ENCODE measurements around the gene CYTH4.

DNA sequence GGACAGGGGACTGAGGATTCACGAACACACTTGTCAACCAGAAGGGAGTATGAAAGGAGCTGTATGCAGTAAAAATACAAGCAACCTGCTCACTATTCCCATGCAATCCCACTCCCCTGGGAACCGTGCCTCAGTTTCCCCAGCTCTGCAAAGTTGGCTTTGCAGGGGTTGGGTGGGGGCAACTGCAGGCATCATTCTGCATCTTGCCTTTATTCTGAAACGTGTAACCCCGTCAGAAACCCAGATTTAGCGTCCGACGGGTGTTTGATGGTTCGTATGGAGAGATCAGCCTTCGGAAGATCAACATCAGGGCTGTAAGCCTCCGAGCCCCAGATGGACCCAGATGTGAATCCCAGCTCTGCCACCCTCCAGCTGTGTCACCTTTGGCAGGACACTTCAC is 3.6 kb downstream of the CYTH4 start:
- TF ChIP-seq, protein P1, sequence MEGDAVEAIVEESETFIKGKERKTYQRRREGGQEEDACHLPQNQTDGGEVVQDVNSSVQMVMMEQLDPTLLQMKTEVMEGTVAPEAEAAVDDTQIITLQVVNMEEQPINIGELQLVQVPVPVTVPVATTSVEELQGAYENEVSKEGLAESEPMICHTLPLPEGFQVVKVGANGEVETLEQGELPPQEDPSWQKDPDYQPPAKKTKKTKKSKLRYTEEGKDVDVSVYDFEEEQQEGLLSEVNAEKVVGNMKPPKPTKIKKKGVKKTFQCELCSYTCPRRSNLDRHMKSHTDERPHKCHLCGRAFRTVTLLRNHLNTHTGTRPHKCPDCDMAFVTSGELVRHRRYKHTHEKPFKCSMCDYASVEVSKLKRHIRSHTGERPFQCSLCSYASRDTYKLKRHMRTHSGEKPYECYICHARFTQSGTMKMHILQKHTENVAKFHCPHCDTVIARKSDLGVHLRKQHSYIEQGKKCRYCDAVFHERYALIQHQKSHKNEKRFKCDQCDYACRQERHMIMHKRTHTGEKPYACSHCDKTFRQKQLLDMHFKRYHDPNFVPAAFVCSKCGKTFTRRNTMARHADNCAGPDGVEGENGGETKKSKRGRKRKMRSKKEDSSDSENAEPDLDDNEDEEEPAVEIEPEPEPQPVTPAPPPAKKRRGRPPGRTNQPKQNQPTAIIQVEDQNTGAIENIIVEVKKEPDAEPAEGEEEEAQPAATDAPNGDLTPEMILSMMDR (IDR thresholded peaks at IDR 0.05; ENCODE audit: low read depth, low read length): no peak
- no peak for TF ChIP-seq POLR2A (IDR thresholded peaks at IDR 0.05; ENCODE audit: extremely low read depth, insufficient read length)
- no peak for TF ChIP-seq MAX (IDR thresholded peaks at IDR 0.05; ENCODE audit: low read depth, low read length)

Data from NB4 (cell line).